ENCODE data around the gene TMEM175. TPM values are rescaled to one million over a fixed set of nuclear protein-coding genes. Genes with fewer than 3 reads are reported as not detected.
A peak's percentile ranks its signal among the peaks of the same experiment; 100 is the strongest.

TMEM175 gene
- total RNA-seq (10 to 100 TPM; 23.7 to 29.6 TPM), polyA plus RNA-seq (10 to 100 TPM; 25.3 to 43.7 TPM)
- long read RNA-seq, donor 1, partial matches to known transcripts = 0 of 7 reads
- long read RNA-seq, donor 1, other reads (novel, unspliced or antisense) = 0 of 7 reads
- long read RNA-seq, donor 2, partial matches to known transcripts = 0 of 3 reads
- long read RNA-seq, donor 2, other reads (novel, unspliced or antisense) = 0 of 3 reads
- long read RNA-seq, donor 3, partial matches to known transcripts = 5 of 7 reads
- long read RNA-seq, donor 3, other reads (novel, unspliced or antisense) = 0 of 7 reads
- long read RNA-seq, donor 4, partial matches to known transcripts = 0 of 5 reads
- long read RNA-seq, donor 4, other reads (novel, unspliced or antisense) = 0 of 5 reads
- long read RNA-seq, donor 5, partial matches to known transcripts = 12 of 18 reads
- long read RNA-seq, donor 5, other reads (novel, unspliced or antisense) = 0 of 18 reads

GRCh38 chr4:931960-932712, at the start of gene TMEM175, which contains the start of gene GAK:
TMEM175 (plus strand) TSS chr4:932460; CDS start chr4:947740, 15,280 bp downstream.
GAK (minus strand) TSS chr4:932316; CDS start chr4:932187, 129 bp downstream.
- Histone ChIP-seq H3K27me3 (ENCODE audit: control insufficient read depth in 3 of 3, insufficient read depth in 3 of 3, low read length in 2 of 3) (no peaks in the 10 kb centered on the region), H3K4me1 (ENCODE audit: control insufficient read depth in 5 of 5, insufficient read depth in 5 of 5, low read length in 5 of 5) (peaks cover 5 to 19% (median 10%) of the 10 kb centered on the region in 5 donors), H3K36me3 (ENCODE audit: control insufficient read depth in 4 of 4, insufficient read depth in 4 of 4, low read length in 4 of 4) (peaks cover 0 to 5% (median 2%) of the 10 kb centered on the region in 4 donors), H3K27ac (ENCODE audit: low read depth in 1 of 2, low read length in 1 of 2) (peak within 1 kb of the TSS; percentile 97 to 98), H3K9me3 (ENCODE audit: control insufficient read depth in 4 of 4, insufficient read depth in 3 of 4, low read length in 3 of 4) (no peaks in the 10 kb centered on the region), H3K4me3 (peak within 1 kb of the TSS; percentile 93), H3K9ac (ENCODE audit: insufficient read depth in 1 of 2, low read length in 2 of 2) (peak within 1 kb of the TSS; percentile 81 to 90)
- DNase-seq (peak; percentile 95 to 98 (median 96)), ATAC-seq (ENCODE audit: insufficient read depth, low FRiP score) (peak; percentile 96)
- no peak for TF ChIP-seq CTCF (IDR thresholded peaks at IDR 0.05; ENCODE audit: control extremely low read depth, extremely low read depth)
- 0% methylated on average over 72 to 99 of the region's 99 CpGs for WGBS, 2 donors

- H3K9me3 ChIP-seq (ENCODE audit: control insufficient read depth in 4 of 4, insufficient read depth in 3 of 4, low read length in 3 of 4) = peaks cover 0 to 4% (median 0%) of the 10 kb centered on the region in 4 donors
- no peaks in the 10 kb centered on the region for H3K27me3 ChIP-seq (ENCODE audit: control insufficient read depth in 3 of 3, insufficient read depth in 3 of 3, low read length in 2 of 3)
- H3K4me1 ChIP-seq (ENCODE audit: control insufficient read depth in 5 of 5, insufficient read depth in 5 of 5, low read length in 5 of 5) = no peaks in the 10 kb centered on the region
- WGBS, 2 donors = 96 to 98% methylated on average over 22 of the region's 22 CpGs
- peaks cover 9 to 79% (median 17%) of the 10 kb centered on the region in 4 donors for H3K36me3 ChIP-seq (ENCODE audit: control insufficient read depth in 4 of 4, insufficient read depth in 4 of 4, low read length in 4 of 4)
- H3K27ac ChIP-seq (ENCODE audit: low read depth in 1 of 2, low read length in 1 of 2) = no peak overlapping the region
- ATAC-seq (ENCODE audit: insufficient read depth, low FRiP score) = no peak
- DNase-seq = no peak
- H3K4me3 ChIP-seq = no peak overlapping the region
- H3K9ac ChIP-seq (ENCODE audit: insufficient read depth in 1 of 2, low read length in 2 of 2) = no peak overlapping the region
- TF ChIP-seq CTCF (IDR thresholded peaks at IDR 0.05; ENCODE audit: control extremely low read depth, extremely low read depth) = no peak
These were observed 49.6 kb upstream of the TMEM175 start for GRCh38 chr4:882646-883045.

- Histone ChIP-seq H3K4me3 (no peak overlapping the region), H3K36me3 (ENCODE audit: control insufficient read depth in 4 of 4, insufficient read depth in 4 of 4, low read length in 4 of 4) (peaks cover 9 to 86% (median 18%) of the 10 kb centered on the region in 4 donors), H3K4me1 (ENCODE audit: control insufficient read depth in 5 of 5, insufficient read depth in 5 of 5, low read length in 5 of 5) (no peaks in the 10 kb centered on the region), H3K9me3 (ENCODE audit: control insufficient read depth in 4 of 4, insufficient read depth in 3 of 4, low read length in 3 of 4) (peaks cover 0 to 4% (median 0%) of the 10 kb centered on the region in 4 donors), H3K27ac (ENCODE audit: low read depth in 1 of 2, low read length in 1 of 2) (no peak overlapping the region), H3K9ac (ENCODE audit: insufficient read depth in 1 of 2, low read length in 2 of 2) (no peak overlapping the region), H3K27me3 (ENCODE audit: control insufficient read depth in 3 of 3, insufficient read depth in 3 of 3, low read length in 2 of 3) (no peaks in the 10 kb centered on the region)
- DNase-seq = no peak
- no peak for ATAC-seq (ENCODE audit: insufficient read depth, low FRiP score)
- WGBS, 2 donors = 95% methylated on average over 26 of the region's 26 CpGs
- no peak for TF ChIP-seq CTCF (IDR thresholded peaks at IDR 0.05; ENCODE audit: control extremely low read depth, extremely low read depth)
These were observed 48.7 kb upstream of the TMEM175 start for GRCh38 chr4:883377-884095.
